NCI-H1048 (cell line): ENCODE results near the gene ASIC4.

Source experiments
- DNase-seq: peaks from one replicate; lab custom pipeline; 2025; lab: John Stamatoyannopoulos, UW

Gene ASIC4, protein sequence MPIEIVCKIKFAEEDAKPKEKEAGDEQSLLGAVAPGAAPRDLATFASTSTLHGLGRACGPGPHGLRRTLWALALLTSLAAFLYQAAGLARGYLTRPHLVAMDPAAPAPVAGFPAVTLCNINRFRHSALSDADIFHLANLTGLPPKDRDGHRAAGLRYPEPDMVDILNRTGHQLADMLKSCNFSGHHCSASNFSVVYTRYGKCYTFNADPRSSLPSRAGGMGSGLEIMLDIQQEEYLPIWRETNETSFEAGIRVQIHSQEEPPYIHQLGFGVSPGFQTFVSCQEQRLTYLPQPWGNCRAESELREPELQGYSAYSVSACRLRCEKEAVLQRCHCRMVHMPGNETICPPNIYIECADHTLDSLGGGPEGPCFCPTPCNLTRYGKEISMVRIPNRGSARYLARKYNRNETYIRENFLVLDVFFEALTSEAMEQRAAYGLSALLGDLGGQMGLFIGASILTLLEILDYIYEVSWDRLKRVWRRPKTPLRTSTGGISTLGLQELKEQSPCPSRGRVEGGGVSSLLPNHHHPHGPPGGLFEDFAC

DNA sequence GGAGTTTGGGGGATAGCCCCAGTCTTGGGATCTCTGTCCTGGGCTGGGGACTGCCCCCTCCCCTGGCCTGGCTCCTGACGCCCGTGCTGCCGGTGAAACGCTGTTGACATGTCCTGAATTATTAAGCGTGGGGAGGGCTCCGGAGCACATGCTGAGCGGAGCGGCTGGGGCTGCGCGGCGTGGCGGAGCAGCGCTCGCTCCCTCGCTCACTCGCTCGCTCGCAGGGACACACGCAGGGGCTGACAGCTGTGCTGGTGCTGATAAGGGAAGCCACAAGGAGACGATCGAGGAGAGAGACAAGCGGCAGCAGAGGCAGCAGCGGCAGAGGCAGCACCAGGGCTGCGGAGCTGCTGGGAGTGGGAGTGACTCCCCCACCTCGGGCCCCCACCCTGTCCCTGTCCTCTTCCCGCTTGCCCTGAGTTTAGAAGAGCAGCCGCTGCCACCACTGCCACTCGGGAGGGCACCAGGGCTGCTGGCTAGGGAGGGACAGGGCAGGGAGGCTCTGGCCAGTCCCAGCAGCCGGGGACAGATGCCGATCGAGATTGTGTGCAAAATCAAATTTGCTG is at the start of gene ASIC4:
TSS of gene ASIC4 (plus strand) at position 287 of the 566 bp plus-strand sequence. CDS start at position 530, 243 bp downstream.
- DNase-seq: no peak

- DNase-seq: no peak
These were observed 48.4 kb upstream of the ASIC4 start for GRCh38 chr2:219465659-219466561.

GRCh38 chr2:219466816-219467735 is 47.2 kb upstream of the ASIC4 start:
- DNase-seq: no peak

DNA sequence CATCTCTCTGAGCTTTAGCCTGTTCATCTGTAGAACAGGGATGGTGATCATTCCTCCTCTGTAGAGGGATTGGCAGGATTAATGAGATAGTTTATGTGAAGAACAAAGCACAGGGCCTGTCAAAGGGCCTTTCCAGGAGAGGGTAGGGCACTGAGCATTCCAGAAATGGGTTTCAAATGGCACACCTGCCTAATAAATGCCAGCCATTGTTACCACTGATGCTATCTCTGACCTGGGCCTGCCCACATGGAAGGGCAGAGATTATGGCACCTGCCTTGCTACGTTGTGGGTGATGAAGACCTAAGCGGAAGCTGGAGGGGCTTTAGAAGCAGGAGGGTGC is 46.6 kb upstream of the ASIC4 start:
- no peak for DNase-seq

DNA sequence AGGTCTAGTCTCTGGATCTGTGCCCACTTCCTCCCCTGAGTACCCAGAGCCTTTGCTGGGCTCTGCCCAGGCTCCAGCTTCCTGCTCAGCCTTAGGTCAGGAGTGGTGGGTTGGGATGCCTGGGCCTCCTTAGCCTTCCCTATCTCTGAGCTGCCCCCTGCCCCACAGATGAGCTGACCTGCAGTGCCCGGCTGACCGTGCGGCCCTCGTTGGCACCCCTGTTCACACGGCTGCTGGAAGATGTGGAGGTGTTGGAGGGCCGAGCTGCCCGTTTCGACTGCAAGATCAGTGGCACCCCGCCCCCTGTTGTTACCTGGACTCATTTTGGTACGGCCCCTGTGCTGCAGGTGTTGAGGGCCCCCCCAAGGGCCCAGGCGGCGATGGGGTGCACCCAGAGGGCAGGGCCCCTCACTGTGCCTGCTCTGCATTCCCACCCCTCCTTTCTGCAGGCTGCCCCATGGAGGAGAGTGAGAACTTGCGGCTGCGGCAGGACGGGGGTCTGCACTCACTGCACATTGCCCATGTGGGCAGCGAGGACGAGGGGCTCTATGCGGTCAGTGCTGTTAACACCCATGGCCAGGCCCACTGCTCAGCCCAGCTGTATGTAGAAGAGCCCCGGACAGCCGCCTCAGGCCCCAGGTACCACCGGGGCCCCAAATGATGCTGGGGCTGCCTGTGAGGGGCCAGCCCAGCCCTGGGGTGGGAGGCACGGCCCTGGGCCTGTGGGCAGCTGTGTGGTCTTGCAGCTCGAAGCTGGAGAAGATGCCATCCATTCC is 45.7 kb upstream of the ASIC4 start:
- DNase-seq: no peak

- DNase-seq: no peak
These were observed 45.0 kb upstream of the ASIC4 start for GRCh38 chr2:219469186-219469724.

DNA sequence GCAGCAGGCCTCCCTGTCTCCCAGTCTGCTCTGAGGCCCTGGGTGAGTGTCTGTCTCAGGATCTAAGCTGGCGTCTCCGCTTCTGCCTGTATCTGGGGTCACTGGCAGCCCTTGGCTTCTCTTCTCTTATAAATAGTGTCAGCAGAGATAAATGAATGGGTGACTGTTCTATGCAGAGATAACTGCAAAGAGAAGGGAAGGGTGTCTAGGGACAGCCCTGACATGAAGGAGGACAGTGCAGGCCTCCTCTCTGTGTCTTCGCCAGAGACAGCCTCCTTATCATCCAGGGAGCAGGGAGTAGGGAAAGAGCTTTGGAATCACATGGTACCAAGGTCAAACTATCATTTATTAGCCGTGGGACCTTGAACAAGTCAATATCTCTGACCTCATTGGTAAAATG is 43.9 kb upstream of the ASIC4 start:
- no peak for DNase-seq

DNA sequence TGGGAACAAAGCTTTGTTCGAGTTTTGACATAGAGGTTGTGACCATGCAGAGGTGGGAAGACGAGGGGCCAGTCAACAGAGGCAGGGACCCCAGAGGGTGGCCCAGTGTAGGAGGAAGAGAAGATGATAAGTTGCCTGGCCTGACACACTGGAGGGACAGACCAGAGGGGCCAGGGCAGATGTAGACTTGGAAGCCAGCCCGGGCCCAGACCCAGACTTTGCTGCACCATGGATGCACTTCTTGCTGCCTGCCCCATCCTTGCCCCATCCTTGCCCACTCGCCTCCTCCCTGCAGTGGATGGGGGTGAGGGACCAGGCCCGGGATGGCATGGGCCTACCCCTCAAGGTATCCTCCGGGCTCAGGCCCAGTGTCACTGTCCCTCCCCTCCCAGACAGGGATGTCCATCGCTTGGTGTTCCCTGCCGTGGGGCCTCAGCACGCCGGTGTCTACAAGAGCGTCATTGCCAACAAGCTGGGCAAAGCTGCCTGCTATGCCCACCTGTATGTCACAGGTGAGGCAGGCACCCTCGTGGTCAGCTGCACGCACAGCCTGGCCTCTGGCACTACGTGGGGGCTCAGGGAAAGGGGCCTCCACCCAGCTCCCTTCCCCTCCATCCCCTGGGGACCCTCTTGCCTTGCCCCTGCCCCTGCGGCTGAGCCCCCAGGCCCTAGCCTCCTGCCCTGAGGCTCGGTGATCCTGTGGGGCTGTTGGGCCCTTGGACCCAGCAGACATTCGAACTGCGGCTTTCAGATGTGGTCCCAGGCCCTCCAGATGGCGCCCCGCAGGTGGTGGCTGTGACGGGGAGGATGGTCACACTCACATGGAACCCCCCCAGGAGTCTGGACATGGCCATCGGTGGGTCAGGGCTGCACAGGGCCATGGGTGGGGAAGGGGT is 42.6 kb upstream of the ASIC4 start:
- no peak for DNase-seq

DNA sequence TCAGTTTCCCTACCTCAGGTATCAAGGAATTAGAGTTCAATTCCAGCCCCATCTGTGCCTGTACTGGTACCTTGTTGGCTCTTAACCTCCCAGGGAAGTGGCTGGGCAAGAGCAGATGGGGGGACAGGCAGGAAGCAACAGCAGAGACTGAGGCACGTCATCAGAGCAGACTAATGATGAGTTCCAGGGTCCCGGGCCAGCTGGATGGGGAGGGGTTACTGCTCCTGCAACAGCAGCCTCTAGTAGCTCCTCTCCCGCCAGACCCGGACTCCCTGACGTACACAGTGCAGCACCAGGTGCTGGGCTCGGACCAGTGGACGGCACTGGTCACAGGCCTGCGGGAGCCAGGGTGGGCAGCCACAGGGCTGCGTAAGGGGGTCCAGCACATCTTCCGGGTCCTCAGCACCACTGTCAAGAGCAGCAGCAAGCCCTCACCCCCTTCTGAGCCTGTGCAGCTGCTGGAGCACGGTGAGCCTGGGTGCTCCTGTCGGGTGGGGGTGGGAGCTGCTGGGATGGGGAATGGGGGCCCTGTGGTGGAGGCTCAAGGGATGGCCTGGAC is 41.6 kb upstream of the ASIC4 start:
- DNase-seq: no peak

- DNase-seq: no peak
These were observed 40.8 kb upstream of the ASIC4 start for GRCh38 chr2:219473511-219473910.

- DNase-seq: no peak
These were observed 39.8 kb upstream of the ASIC4 start for GRCh38 chr2:219474285-219475060.

DNA sequence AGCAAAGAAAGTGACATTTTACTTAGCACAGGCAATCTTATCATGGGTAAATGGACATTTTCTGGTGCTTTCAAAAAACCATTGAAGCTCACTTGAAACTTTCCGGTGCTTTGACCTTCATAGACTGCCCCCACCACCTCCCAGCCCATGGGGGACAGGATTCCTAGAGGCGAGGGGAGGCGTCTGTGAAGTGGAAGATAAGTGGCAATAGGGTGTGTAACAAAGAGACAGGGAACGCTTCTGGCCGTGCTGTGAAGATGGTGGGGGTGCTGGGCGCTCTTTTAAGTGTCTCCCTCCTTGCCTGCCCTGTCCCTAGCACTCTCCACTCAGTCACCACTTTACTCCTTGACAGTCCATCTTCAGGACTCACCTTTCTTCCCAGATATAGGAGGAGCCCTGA is 39.0 kb upstream of the ASIC4 start:
- no peak for DNase-seq

GRCh38 chr2:219475697-219476651 is 38.3 kb upstream of the ASIC4 start:
- no peak for DNase-seq

DNA sequence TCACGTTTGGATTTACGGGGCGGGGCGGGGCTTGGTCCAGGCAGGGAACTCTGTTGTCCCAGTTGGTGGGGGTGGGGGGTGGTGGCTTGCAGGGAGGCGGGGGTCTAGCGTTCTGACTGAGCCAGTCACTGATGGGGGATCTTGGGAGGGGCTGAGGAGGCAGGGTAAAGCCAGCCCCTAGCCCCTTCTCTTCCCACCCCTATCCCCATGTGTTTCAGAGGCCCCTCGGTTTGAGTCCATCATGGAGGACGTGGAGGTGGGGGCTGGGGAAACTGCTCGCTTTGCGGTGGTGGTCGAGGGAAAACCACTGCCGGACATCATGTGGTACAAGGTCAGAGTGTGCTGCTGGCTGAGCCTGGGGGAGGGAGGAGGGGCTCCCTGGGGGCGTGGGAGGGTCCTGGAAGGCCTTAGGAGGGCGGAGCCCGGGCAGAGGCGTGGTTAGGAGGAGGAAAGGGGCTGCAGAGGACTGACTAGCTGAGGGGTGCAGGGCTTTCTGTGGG is 37.6 kb upstream of the ASIC4 start:
- DNase-seq: no peak

- no peak for DNase-seq
These were observed 37.1 kb upstream of the ASIC4 start for GRCh38 chr2:219477179-219477578.

- DNase-seq: no peak
These were observed 36.5 kb upstream of the ASIC4 start for GRCh38 chr2:219477815-219478214.

- no peak for DNase-seq
These were observed 35.4 kb upstream of the ASIC4 start for GRCh38 chr2:219478916-219479315.
